Adrenal gland (tissue), 12 donors: ENCODE measurements around the gene PDZD7. TPM values are rescaled to one million over a fixed set of nuclear protein-coding genes. Genes with fewer than 3 reads are reported as not detected.

Experiments
- DNase-seq, 7 donors: peaks; one replicate each; pipeline ENCODE4 v3.0.0-alpha.2; 2019 to 2020
- H3K27ac ChIP-seq, 5 donors: fragments of 200-600 bp; sonication (generic) in 4 of 5; 1 replicate in 3 of 5; 2 replicates in 2 of 5; pipeline versions ENCODE4 v1.5.1 to v1.8.0; 2016 to 2020; ENCODE audit warnings: mild to moderate bottlenecking in 1 of 5
- H3K27me3 ChIP-seq: fragments of 200-600 bp; 2 replicates; pipeline ENCODE4 v1.8.0; 2021
- H3K36me3 ChIP-seq, 2 donors: fragments of 200-600 bp; replicated peaks in 1 of 2; 1 replicate in 1 of 2; 2 replicates in 1 of 2; pipeline versions ENCODE4 v1.5.1 to v1.8.0; 2018 to 2022
- H3K4me1 ChIP-seq, 2 donors: fragments of 200-600 bp; replicated peaks in 1 of 2; 1 replicate in 1 of 2; 2 replicates in 1 of 2; pipeline versions ENCODE4 v1.5.1 to v1.8.0; 2018 to 2021
- H3K4me3 ChIP-seq, 4 donors: fragments of 200-600 bp; sonication (generic) in 3 of 4; one replicate each; pipeline ENCODE4 v1.5.1; 2016 to 2018
- H3K9me3 ChIP-seq, 3 donors: fragments of 200-600 bp; sonication (generic) in 1 of 3; replicated peaks in 1 of 3; 1 replicate in 2 of 3; 2 replicates in 1 of 3; pipeline versions ENCODE4 v1.5.1 to v1.8.0; 2016 to 2021
- POLR2A ChIP-seq, 2 donors: fragments of 450-650 bp; IDR thresholded peaks; one replicate each; pipeline ENCODE4 v1.6.1; 2017; ENCODE audit warnings: antibody characterized with exemption in 2 of 2, mild to moderate bottlenecking in 2 of 2, moderate library complexity in 1 of 2
- WGBS, 4 donors: extraction: QIAGEN DNeasy Blood & Tissue Kit in 2 of 4; methylation state at CpG; one replicate each; pipeline versions ENCODE4 v1.1.5 to v1.1.7; 2013 to 2017; 5-methylcytosine and 5-hydroxymethylcytosine counted together
- intact Hi-C, 2 donors: fragments of 100-400 bp; cut with DNase I; formaldehyde crosslinking; loops; one replicate each; pipeline versions ENCODE4 v1.14.1 to v1.15.0; 2022 to 2023
- polyA plus RNA-seq, 3 donors: library from polyadenylated mRNA; stranded (reverse); fragments of 200-250 nt in 2 of 3; fragments of 350-450 nt in 1 of 3; fragmentation: Illumina TruSeq in 1 of 3; extraction: RNeasy Lipid Tissue Mini Kit (QIAGEN cat#74804) in 1 of 3; gene quantifications; one replicate each; pipeline ENCODE4 v1.2.3, GENCODE V29; 2013 to 2014
- total RNA-seq, 9 donors: library from RNA; depleted of rRNA in 4 of 9; stranded (reverse); fragments of >200 nt in 4 of 9; fragments of 120-200 nt in 1 of 9; fragmentation: NEBNext Ultra II Directional in 1 of 9; extraction: Animal tissue kit (Norgen Biotek cat#: 25700) in 1 of 9; gene quantifications; one replicate each; pipeline versions ENCODE4 v1.1.0 to v1.2.4, GENCODE V29; 2013 to 2023
- TF ChIP-seq, protein P1 (sequence below), 6 experiments: fragments of 450-650 bp in 4 of 6; fragments of 200-600 bp in 2 of 6; sonication (generic) in 1 of 6; IDR thresholded peaks; 1 replicate in 5 of 6; 2 replicates in 1 of 6; pipeline versions ENCODE4 v1.5.1 to v1.8.0; 2016 to 2021; ENCODE audit warnings: antibody characterized with exemption in 6 of 6, mild to moderate bottlenecking in 2 of 6, moderate library complexity in 1 of 6
- donor health status: healthy with polysubstance abuse.
- donor health status: Bipolar disorder and iron deficiency.
- donor health status: DM: yes; HTN: yes; CAD: no.
- donor health status: DM: no; HTN: no; CAD: no.
- donor health status: DM: no; HTN: no; CAD: no.
- donor health status: DM: yes; HTN: yes; CAD: no.

Gene PDZD7
- total and polyA plus RNA-seq, 12 donors: 0.13 to 3.5 (median 0.60) TPM; not detected in 1

DNA sequence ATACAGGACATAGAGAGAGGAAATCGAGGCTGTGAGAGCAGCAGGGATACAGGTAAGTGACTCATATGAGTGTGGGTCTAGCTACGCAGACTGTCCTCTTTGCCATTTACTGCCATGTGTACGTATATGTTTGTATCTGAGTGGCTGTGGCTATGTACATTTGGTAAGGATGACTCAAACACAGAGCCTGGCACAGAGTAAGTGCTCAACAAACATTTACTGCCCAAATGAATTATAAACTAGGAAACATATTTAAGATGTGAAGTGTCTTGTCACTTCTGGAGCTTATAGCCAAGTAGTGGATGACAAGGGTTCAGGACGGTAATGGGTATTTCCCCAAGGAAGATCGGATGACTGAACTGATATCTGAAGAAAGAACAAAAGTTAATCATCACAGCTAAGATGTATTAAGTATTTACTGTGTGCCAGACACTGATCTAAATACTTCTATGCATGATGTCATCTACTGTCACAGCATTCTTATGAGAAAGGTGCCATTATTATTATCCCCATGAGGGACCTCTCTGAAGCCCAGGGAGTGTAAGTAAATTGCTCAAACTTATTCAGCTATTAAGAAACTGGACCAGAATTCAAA is 49.7 kb downstream of the PDZD7 start:
- no peak for TF ChIP-seq POLR2A (IDR thresholded peaks at IDR 0.05)
- TF ChIP-seq, protein P1, sequence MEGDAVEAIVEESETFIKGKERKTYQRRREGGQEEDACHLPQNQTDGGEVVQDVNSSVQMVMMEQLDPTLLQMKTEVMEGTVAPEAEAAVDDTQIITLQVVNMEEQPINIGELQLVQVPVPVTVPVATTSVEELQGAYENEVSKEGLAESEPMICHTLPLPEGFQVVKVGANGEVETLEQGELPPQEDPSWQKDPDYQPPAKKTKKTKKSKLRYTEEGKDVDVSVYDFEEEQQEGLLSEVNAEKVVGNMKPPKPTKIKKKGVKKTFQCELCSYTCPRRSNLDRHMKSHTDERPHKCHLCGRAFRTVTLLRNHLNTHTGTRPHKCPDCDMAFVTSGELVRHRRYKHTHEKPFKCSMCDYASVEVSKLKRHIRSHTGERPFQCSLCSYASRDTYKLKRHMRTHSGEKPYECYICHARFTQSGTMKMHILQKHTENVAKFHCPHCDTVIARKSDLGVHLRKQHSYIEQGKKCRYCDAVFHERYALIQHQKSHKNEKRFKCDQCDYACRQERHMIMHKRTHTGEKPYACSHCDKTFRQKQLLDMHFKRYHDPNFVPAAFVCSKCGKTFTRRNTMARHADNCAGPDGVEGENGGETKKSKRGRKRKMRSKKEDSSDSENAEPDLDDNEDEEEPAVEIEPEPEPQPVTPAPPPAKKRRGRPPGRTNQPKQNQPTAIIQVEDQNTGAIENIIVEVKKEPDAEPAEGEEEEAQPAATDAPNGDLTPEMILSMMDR (IDR thresholded peaks at IDR 0.05): no peak
- Histone ChIP-seq H3K27ac (no peak overlapping the region), H3K4me1 (peaks cover 1 to 5% of the 10 kb centered on the region in 2 donors), H3K36me3 (peaks cover 0 to 52% of the 10 kb centered on the region in 2 donors), H3K9me3 (no peaks in the 10 kb centered on the region), H3K27me3 (no peaks in the 10 kb centered on the region), H3K4me3 (no peak overlapping the region)
- WGBS, 4 donors: 78 to 87% (median 86%) methylated on average over 5 of the region's 5 CpGs
- intact Hi-C loops: no loop called here
- DNase-seq: no peak

DNA sequence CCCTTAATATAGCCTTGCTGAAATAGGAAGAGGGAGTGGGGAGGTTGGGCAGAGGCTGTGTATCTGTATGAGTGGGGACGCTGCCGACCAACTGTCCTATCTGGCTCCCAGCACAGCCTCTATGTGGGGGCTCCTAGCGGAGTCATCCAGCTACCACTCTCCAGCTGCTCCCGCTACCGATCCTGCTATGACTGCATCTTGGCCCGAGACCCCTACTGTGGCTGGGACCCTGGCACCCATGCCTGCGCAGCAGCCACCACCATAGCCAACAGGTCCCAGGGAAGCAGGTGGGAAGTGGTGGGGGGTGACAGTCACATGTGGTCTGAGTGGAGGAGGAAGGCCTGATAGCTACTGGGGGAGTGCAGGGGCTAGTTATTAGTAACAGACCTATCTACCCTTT is 50.2 kb downstream of the PDZD7 start:
- H3K36me3 ChIP-seq: peaks cover 0 to 52% of the 10 kb centered on the region in 2 donors
- intact Hi-C loops: no loop called here

DNA sequence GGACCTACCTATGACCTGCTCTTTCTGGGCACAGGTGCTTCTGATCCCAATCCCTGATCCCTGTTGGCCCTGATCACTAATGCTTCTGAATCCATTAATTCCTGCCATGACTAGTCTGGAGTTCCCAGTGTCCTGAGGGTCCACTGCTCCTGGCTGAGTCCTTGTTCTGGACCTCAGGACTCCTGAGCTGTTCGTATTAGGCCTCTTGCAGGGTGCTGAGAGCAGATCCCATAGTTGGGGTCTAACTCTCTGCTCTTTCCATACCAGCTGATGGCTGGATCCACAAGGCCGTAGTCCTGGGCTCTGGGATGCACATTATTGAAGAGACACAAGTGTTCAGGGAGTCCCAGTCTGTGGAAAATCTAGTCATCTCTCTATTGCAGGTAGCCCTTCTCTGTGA is 50.6 kb downstream of the PDZD7 start:
- TF ChIP-seq, protein P1 (IDR thresholded peaks at IDR 0.05): no peak
- TF ChIP-seq POLR2A (IDR thresholded peaks at IDR 0.05): no peak
- 86 to 90% (median 86%) methylated on average over 2 of the region's 2 CpGs for WGBS, 4 donors
- Histone ChIP-seq H3K36me3 (peaks cover 0 to 52% of the 10 kb centered on the region in 2 donors), H3K4me3 (no peak overlapping the region), H3K9me3 (no peaks in the 10 kb centered on the region), H3K27me3 (no peaks in the 10 kb centered on the region), H3K27ac (no peak overlapping the region), H3K4me1 (no peaks in the 10 kb centered on the region)
- intact Hi-C loops: no loop called here
- peak in 3 of 7 donors; percentile 5 to 30 (median 7) for DNase-seq

More for the DNA sequence above, 50.2 kb downstream of the PDZD7 start:
- no peaks in the 10 kb centered on the region for H3K27me3 ChIP-seq
- DNase-seq: peak in 3 of 7 donors; percentile 7 to 41 (median 11)
- H3K4me3 ChIP-seq: no peak overlapping the region
- H3K27ac ChIP-seq: no peak overlapping the region
- no peaks in the 10 kb centered on the region for H3K4me1 ChIP-seq
- H3K9me3 ChIP-seq: no peaks in the 10 kb centered on the region
- no peak for TF ChIP-seq POLR2A (IDR thresholded peaks at IDR 0.05)
- TF ChIP-seq, protein P1 (IDR thresholded peaks at IDR 0.05): no peak
- 93 to 100% (median 93%) methylated on average over 5 to 7 of the region's 7 CpGs; no CpG with 5 or more reads in 1 of the 4 donors for WGBS, 4 donors

DNA sequence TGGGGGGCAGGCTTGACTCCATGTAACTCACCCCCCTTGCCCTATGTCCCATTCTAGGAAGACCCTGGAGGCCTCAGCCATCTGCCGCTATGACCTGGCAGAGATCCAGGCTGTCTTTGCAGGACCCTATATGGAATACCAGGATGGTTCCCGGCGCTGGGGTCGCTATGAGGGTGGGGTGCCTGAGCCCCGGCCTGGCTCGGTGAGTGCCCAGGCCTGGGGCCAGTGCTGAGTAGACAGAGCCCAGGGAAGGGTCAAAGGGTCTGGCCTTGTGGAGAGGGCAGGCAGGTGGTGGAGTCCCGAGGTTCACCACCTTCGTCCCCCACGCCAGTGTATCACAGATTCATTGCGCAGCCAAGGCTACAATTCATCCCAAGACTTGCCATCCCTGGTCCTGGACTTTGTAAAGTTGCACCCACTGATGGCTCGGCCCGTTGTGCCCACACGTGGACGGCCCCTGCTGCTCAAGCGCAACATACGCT is 51.1 kb downstream of the PDZD7 start:
- 93 to 100% (median 94%) methylated on average over 6 to 16 of the region's 16 CpGs for WGBS, 4 donors
- H3K27me3 ChIP-seq: no peaks in the 10 kb centered on the region
- H3K4me3 ChIP-seq: no peak overlapping the region
- H3K27ac ChIP-seq: no peak overlapping the region
- peak in 5 of 7 donors; percentile 14 to 51 (median 15) for DNase-seq
- intact Hi-C loops: no loop called here
- TF ChIP-seq, protein P1 (IDR thresholded peaks at IDR 0.05): no peak
- no peak for TF ChIP-seq POLR2A (IDR thresholded peaks at IDR 0.05)
- H3K36me3 ChIP-seq: peaks cover 0 to 52% of the 10 kb centered on the region in 2 donors
- H3K4me1 ChIP-seq: no peaks in the 10 kb centered on the region
- no peaks in the 10 kb centered on the region for H3K9me3 ChIP-seq
